Neutrophil (primary cell): ENCODE results near the gene SLC39A7.

ENCODE experiments used
- H3K27ac ChIP-seq: fragments of 200-600 bp; sonication (generic); 2 replicates; pipeline ENCODE4 v1.5.1; 2016; ENCODE audit warnings: mild to moderate bottlenecking, moderate library complexity
- H3K27me3 ChIP-seq: fragments of 200-600 bp; sonication (generic); 2 replicates; pipeline ENCODE4 v1.6.0; 2016; ENCODE audit warnings: mild to moderate bottlenecking
- H3K36me3 ChIP-seq: fragments of 200-600 bp; sonication (generic); 2 replicates; pipeline ENCODE4 v1.5.1; 2017
- H3K4me1 ChIP-seq, 2 experiments: fragments of 200-600 bp in 1 of 2; sonication (generic) in 1 of 2; 1 replicate in 1 of 2; 2 replicates in 1 of 2; pipeline versions ENCODE4 v1.5.1 to v1.6.1; 2013 to 2016; ENCODE audit warnings: low read depth in 1 of 2, low read length in 1 of 2, mild to moderate bottlenecking in 1 of 2, moderate library complexity in 1 of 2; ENCODE audit not compliant: control insufficient read depth in 1 of 2, insufficient read depth in 1 of 2
- H3K4me3 ChIP-seq, 2 experiments: fragments of 200-600 bp in 1 of 2; sonication (generic) in 1 of 2; 1 replicate in 1 of 2; 2 replicates in 1 of 2; pipeline ENCODE4 v1.5.1; 2013 to 2016; ENCODE audit warnings: low read depth in 1 of 2, low read length in 1 of 2, mild to moderate bottlenecking in 1 of 2, moderate library complexity in 1 of 2
- H3K9me3 ChIP-seq: fragments of 200-600 bp; sonication (generic); 2 replicates; pipeline ENCODE4 v1.5.1; 2016
- TF ChIP-seq, protein P1 (sequence below): fragments of 200-600 bp; sonication (generic); IDR thresholded peaks from 2 replicates; pipeline ENCODE4 v1.5.1; 2016; ENCODE audit warnings: antibody characterized with exemption

Gene SLC39A7

DNA sequence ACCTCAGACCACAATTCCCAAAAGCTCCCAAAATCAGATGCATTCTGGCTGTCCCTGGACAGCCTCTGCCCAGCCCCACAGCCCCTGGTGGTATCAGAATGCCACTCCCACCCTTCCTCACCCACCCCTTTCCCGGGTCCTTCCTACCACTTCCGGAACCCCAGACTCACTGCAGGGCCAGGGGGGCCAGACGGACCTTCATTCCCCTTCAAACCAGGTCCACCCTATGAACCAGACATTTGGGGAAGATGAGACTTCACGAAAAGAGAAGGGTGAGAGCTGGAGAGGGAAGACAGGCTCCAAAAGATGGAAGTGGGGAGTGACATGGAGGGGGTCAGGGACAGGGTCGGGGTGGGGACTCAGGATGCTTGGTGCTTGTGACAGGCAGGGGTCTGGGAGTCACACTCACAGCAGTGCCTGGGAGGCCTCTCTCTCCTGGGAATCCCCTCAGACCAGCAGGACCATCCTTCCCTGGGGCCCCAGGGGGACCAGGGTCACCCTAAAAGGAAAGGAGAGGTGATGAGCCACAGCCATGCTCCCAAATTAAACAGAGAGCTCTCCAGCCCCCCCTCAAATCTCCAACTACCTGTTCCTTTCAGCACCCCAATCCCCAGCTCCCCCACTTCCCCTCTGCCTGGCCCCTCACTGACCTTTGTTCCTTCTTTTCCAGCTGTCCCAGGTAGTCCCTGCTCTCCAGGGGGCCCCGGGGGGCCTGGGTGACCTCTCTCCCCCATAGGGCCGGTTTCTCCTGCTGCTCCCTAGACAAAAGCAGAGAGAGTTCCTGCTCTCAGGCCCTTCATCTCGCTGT lies 28.6 kb upstream of the SLC39A7 start:
- Histone ChIP-seq H3K4me3 (no peak overlapping the region), H3K4me1 (no peaks in the 10 kb centered on the region), H3K36me3 (no peaks in the 10 kb centered on the region), H3K27ac (no peak overlapping the region), H3K27me3 (peaks cover 11% of the 10 kb centered on the region), H3K9me3 (no peaks in the 10 kb centered on the region)
- TF ChIP-seq, protein P1, sequence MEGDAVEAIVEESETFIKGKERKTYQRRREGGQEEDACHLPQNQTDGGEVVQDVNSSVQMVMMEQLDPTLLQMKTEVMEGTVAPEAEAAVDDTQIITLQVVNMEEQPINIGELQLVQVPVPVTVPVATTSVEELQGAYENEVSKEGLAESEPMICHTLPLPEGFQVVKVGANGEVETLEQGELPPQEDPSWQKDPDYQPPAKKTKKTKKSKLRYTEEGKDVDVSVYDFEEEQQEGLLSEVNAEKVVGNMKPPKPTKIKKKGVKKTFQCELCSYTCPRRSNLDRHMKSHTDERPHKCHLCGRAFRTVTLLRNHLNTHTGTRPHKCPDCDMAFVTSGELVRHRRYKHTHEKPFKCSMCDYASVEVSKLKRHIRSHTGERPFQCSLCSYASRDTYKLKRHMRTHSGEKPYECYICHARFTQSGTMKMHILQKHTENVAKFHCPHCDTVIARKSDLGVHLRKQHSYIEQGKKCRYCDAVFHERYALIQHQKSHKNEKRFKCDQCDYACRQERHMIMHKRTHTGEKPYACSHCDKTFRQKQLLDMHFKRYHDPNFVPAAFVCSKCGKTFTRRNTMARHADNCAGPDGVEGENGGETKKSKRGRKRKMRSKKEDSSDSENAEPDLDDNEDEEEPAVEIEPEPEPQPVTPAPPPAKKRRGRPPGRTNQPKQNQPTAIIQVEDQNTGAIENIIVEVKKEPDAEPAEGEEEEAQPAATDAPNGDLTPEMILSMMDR, result no peak

DNA sequence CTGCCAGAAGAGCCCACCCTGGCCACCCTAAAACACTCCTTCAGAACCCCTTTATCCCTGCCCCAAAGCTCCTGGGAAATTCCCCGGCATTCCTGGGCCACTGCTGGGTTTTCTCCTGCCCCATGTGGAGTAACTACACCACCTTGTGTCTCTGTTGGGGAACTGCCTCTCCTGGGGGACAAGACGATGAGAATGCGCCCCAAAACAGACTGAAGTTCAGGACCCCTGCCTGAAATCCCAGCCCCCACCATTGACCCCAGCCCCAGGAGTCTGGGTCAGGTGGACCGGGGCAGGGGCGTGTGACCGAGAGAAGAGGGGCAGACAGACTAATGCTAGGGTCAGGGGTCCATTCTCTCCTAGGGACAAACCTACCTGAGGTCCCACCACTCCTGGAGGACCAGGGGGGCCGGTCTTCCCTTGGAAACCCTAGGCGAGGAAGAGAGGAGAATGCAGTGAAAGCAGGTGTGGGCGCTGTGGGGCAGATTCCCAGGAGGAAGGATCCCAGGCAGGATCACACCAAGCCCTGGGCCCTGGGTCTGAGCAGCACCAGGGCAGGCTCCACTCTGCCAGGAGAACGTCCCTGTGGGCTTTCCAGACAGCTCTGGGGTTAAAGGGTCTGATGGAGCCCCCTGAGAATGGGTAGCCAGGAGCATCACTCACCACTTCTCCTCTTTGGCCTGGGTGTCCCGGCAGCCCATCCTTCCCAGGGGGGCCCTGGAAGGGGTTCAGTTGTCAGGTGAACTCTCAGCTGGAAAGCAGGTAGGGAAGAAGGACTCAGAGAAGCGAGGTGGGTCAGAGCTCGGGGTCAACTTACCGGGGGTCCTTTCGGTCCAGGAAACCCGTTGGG lies 27.8 kb upstream of the SLC39A7 start:
- TF ChIP-seq, protein P1, result no peak

DNA sequence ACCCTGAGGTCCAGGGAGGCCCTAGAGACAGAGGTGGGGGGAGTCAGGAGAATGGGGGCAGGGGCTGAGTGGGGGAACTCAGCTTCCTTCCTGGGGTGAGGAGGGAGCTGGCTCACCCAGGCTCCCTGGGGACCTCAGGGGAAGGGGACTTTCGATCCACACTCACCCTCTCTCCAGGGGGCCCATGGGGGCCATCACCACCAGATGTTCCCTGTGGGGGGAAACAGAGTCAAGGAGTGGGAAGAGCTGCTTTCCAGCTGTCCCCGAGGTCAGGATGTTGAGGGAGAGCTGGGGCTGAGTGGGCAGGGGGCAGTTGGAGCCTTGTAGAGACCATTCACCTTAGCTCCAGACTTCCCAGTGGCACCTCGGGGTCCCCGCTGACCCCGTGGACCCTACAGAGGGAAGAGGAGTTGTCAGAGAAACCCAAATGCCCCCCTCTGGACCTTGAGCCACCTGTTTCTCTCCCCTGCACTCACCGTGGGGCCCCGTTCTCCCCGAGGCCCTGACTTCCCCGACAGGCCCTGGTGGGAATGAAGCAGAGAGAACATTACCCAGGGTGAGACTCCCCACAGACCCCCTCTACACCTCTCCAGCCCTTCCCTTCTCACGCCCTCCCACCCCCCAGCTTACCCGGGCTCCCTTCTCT lies 27.0 kb upstream of the SLC39A7 start:
- Histone ChIP-seq H3K36me3 (no peaks in the 10 kb centered on the region), H3K4me1 (no peaks in the 10 kb centered on the region), H3K27ac (no peak overlapping the region), H3K4me3 (no peak overlapping the region), H3K9me3 (no peaks in the 10 kb centered on the region), H3K27me3 (peaks cover 11% of the 10 kb centered on the region)
- TF ChIP-seq, protein P1, result no peak

More for the DNA sequence above, 27.8 kb upstream of the SLC39A7 start:
- Histone ChIP-seq H3K4me1 (no peaks in the 10 kb centered on the region), H3K27me3 (peaks cover 11% of the 10 kb centered on the region), H3K4me3 (no peak overlapping the region), H3K36me3 (no peaks in the 10 kb centered on the region), H3K27ac (no peak overlapping the region), H3K9me3 (no peaks in the 10 kb centered on the region)

DNA sequence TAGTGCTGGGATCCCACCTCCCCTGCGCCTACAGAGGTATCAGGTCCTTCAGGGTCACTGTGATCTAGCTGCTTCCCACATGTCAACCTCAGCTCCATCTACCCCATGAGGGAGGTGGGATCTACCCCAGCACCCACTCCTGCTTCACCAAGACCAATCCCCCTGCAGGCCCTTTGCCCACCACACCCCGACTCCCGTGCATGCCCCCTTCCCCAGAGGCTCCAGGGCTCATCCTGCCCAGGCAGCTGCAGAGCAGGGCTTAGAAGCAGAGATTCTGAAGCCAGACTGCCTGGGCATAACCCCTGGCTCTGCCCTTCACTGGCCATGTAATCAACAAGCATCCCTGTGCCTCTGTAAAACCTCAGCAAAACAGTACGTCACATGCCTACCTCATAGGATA lies 25.9 kb upstream of the SLC39A7 start:
- H3K27me3 ChIP-seq, result peaks cover 11% of the 10 kb centered on the region
- no peaks in the 10 kb centered on the region for H3K4me1 ChIP-seq
- TF ChIP-seq, protein P1, result no peak
- no peaks in the 10 kb centered on the region for H3K9me3 ChIP-seq
- H3K4me3 ChIP-seq, result no peak overlapping the region
- H3K36me3 ChIP-seq, result no peaks in the 10 kb centered on the region
- no peak overlapping the region for H3K27ac ChIP-seq

DNA sequence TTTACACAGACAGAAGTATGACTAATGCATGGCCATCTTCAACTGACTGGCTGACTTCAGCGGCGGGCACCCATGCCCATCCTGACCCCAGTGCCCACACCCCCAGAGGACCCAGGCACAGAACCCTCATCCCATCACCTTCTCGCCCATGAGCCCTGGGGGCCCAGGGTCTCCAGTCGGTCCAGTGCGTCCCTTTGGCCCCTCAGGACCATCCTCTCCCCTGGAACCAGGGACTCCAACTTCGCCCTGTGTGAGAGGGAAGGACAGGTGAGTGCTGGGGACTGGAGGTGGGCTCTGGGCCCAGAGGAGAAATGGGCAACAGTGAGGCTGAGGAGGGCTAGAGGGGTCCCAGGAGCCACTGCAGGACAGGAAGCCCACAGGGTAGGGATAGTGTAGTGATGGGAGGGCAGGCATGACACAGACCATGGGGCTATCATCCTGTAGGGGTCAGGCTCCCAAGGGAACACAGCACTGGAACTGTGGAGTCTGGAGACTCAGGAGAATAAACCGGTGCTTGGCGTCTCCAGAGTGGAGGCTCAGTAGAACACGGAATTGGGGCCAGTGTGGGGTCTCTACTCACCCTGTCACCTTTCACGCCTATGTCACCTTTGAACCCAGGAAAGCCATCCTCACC lies 25.1 kb upstream of the SLC39A7 start:
- no peaks in the 10 kb centered on the region for H3K9me3 ChIP-seq
- H3K27me3 ChIP-seq, result peaks cover 11% of the 10 kb centered on the region
- no peaks in the 10 kb centered on the region for H3K36me3 ChIP-seq
- H3K27ac ChIP-seq, result no peak overlapping the region
- H3K4me1 ChIP-seq, result no peaks in the 10 kb centered on the region
- TF ChIP-seq, protein P1, result no peak
- no peak overlapping the region for H3K4me3 ChIP-seq
